ENCODE results near the gene PHGDH. TPM values are rescaled to one million over a fixed set of nuclear protein-coding genes. Genes with fewer than 3 reads are reported as not detected.

PHGDH gene
- total and polyA plus RNA-seq, 2 donors (not counting 3 experiments of a cell fraction or from before 2014, with no cell fraction given): 37.9 to 120 TPM

DNA sequence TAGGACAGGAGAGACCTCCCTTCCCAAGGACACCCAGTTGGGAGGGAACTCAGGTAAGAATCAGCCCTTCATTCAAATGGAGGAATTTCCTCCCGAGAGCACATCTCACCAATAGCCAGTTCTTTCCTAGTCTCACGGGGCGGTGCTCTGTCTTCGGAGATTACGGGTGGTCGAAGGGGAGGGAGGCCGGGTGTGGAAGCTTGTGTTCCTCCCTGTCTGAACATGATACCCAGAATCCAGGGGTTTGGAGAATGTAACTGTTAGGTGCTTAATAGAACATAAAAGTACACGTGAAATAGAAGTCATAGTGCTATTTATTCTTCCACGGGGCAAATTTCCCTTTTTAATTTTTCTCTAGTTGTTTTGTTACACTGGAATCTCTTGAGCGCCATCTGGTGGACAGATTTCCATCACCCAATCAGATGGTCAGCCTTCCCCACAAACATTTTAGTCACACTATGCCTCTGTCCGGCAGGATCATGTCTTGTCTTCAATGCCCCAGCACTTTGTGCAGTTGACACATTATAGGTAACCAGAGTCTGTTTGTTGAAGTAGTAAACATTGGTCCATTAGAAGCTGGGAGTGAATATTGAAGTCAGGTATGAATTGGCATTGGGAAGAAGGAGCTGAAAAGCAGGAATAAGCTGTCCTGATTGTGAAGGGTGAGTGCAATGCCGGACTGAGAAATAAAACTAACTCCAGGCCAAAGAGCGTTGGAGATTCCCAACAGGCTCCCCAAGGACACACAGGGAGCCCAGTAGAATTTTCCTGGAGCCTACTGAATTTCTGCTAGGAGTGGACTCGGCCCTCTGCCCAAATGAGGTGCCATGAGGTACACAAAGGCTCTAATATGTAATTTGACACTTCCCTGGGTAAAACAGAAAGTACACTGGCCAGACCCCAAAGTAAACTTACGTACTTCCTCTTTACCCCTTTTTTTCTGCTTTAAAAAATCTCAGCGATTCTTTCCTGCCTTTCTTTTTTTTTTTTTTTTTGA, 36.1 kb upstream of the PHGDH start:
- intact Hi-C loops (cut with micrococcal nuclease): loop anchor here (1.0 to 10.0 kb wide), 7 partner anchors 27 to 401 kb away; partner anchors contain the start of genes PHGDH and ZNF697
- H3K4me3 ChIP-seq (replicated peaks in 1 of 3; ENCODE audit: insufficient read depth in 1 of 3, low read depth in 1 of 3, low read length in 3 of 3): peak overlapping the region; percentile 32 to 86 (median 66)
- POLR2A ChIA-PET: interaction anchor here (1.3 to 1.4 kb wide), 2 partner anchors 28 to 64 kb away, joined by 4 to 9 read pairs; partner anchors contain the start of gene ZNF697
- FAIRE-seq (peak; percentile 81), DNase-seq (ENCODE audit: low read depth, low spot score) (peak; percentile 92)
- peak overlapping the region; percentile 56 for H3K9ac ChIP-seq (replicated peaks; ENCODE audit: extremely low read depth, insufficient read depth, low read length)
- H3K79me2 ChIP-seq (ENCODE audit: control insufficient read depth, insufficient read depth, low read length): no peaks in the 10 kb centered on the region
- peak overlapping the region; percentile 98 for H3K4me2 ChIP-seq (ENCODE audit: insufficient read depth, low read length)
- peaks cover 42% of the 10 kb centered on the region for H3K4me1 ChIP-seq (ENCODE audit: control insufficient read depth, extremely low read depth, insufficient read depth, low read length)
- no peaks in the 10 kb centered on the region for H3K36me3 ChIP-seq (ENCODE audit: control insufficient read depth in 2 of 2, extremely low read depth in 1 of 2, insufficient read depth in 2 of 2, low read length in 2 of 2)
- TF ChIP-seq MYC (IDR thresholded peaks at IDR 0.05; ENCODE audit: low read depth, low read length) (no peak), POLR2A (IDR thresholded peaks at IDR 0.05; ENCODE audit: low read depth, low read length) (no peak), JUN (IDR thresholded peaks at IDR 0.05; ENCODE audit: borderline replicate concordance, insufficient read depth, insufficient read length, low read depth) (no peak)
- TF ChIP-seq, protein P1, sequence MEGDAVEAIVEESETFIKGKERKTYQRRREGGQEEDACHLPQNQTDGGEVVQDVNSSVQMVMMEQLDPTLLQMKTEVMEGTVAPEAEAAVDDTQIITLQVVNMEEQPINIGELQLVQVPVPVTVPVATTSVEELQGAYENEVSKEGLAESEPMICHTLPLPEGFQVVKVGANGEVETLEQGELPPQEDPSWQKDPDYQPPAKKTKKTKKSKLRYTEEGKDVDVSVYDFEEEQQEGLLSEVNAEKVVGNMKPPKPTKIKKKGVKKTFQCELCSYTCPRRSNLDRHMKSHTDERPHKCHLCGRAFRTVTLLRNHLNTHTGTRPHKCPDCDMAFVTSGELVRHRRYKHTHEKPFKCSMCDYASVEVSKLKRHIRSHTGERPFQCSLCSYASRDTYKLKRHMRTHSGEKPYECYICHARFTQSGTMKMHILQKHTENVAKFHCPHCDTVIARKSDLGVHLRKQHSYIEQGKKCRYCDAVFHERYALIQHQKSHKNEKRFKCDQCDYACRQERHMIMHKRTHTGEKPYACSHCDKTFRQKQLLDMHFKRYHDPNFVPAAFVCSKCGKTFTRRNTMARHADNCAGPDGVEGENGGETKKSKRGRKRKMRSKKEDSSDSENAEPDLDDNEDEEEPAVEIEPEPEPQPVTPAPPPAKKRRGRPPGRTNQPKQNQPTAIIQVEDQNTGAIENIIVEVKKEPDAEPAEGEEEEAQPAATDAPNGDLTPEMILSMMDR (IDR thresholded peaks at IDR 0.05; ENCODE audit: extremely low read depth in 1 of 2, insufficient read depth in 1 of 2, low read depth in 1 of 2, low read length in 2 of 2): peak; percentile 64 to 77
- no peaks in the 10 kb centered on the region for H4K20me1 ChIP-seq (replicated peaks; ENCODE audit: control insufficient read depth, extremely low read depth, insufficient read depth, low read length)
- H3K9me1 ChIP-seq (replicated peaks; ENCODE audit: control insufficient read depth, extremely low read depth, insufficient read depth, low read length): no peaks in the 10 kb centered on the region
- dilution Hi-C loops (cut with MboI; ENCODE audit: extremely low pct_ligation_motif_present, low sequenced_read_pairs): no loop called here
- BruUV-seq (replicated peaks): no TSS peak
- CTCF ChIA-PET: interaction anchor here (0.6 to 6.5 kb wide), 36 partner anchors 9 to 501 kb away, joined by 3 to 163 read pairs (median 6); partner anchors contain the start of genes PHGDH, SEC22B and ZNF697
- H2AFZ ChIP-seq (ENCODE audit: low read depth, low read length): peak overlapping the region; percentile 93
- peak overlapping the region; percentile 78 for H3K27ac ChIP-seq (ENCODE audit: insufficient read depth, low read depth, low read length)
- H3K9me3 ChIP-seq (replicated peaks; ENCODE audit: control insufficient read depth, insufficient read depth, low read length): no peaks in the 10 kb centered on the region
- H3K27me3 ChIP-seq (ENCODE audit: control insufficient read depth in 2 of 2, insufficient read depth in 2 of 2, low read length in 2 of 2): peaks cover 4 to 6% of the 10 kb centered on the region in 2 experiments
